Astrocyte (in vitro differentiated cells and primary cell): ENCODE results near the gene MYO7B. TPM values are rescaled to one million over a fixed set of nuclear protein-coding genes. Genes with fewer than 3 reads are reported as not detected.
A peak's percentile ranks its signal among the peaks of the same experiment; 100 is the strongest.

ENCODE experiments used
- DNase-seq: peaks from one replicate; pipeline ENCODE4 v3.0.0-alpha.2; 2010; ENCODE audit warnings: low read depth
- FAIRE-seq: peaks from 2 replicates; lab custom pipeline; 2011; peaks lifted over from hg19 to GRCh38; lab: Jason Lieb, UNC
- H2AFZ ChIP-seq: 2 replicates; pipeline ENCODE4 v1.6.0; 2012; ENCODE audit warnings: low read depth, low read length, inconsistent platforms
- H3K27ac ChIP-seq: 2 replicates; pipeline ENCODE4 v1.5.1; 2011; ENCODE audit warnings: low read depth, low read length, inconsistent platforms
- H3K27me3 ChIP-seq: 2 replicates; pipeline ENCODE4 v1.6.0; 2011; ENCODE audit warnings: low read length, inconsistent platforms; ENCODE audit not compliant: insufficient read depth
- H3K36me3 ChIP-seq: 2 replicates; pipeline ENCODE4 v1.5.1; 2011; ENCODE audit warnings: low read length, inconsistent platforms; ENCODE audit not compliant: insufficient read depth
- H3K4me1 ChIP-seq: 2 replicates; pipeline ENCODE4 v1.5.1; 2011; ENCODE audit warnings: low read length, inconsistent platforms; ENCODE audit not compliant: insufficient read depth
- H3K4me2 ChIP-seq: 2 replicates; pipeline ENCODE4 v1.6.0; 2012; ENCODE audit warnings: low read length, inconsistent platforms
- H3K4me3 ChIP-seq: 2 replicates; pipeline ENCODE4 v1.5.1; 2011; ENCODE audit warnings: low read depth, mild to moderate bottlenecking, low read length, inconsistent platforms; ENCODE audit not compliant: insufficient read depth
- H3K79me2 ChIP-seq: 2 replicates; pipeline ENCODE4 v1.6.0; 2012; ENCODE audit warnings: mild to moderate bottlenecking, low read length, inconsistent platforms; ENCODE audit not compliant: insufficient read depth
- H3K9ac ChIP-seq: 2 replicates; pipeline ENCODE4 v1.6.0; 2012; ENCODE audit warnings: mild to moderate bottlenecking, low read length, inconsistent platforms
- H3K9me3 ChIP-seq: 2 replicates; pipeline ENCODE4 v1.5.1; 2012; ENCODE audit warnings: low read depth, mild to moderate bottlenecking, low read length, inconsistent platforms; ENCODE audit not compliant: insufficient read depth
- H4K20me1 ChIP-seq: 2 replicates; pipeline ENCODE4 v1.6.0; 2012; ENCODE audit warnings: low read length, inconsistent platforms; ENCODE audit not compliant: insufficient read depth
- H3K27ac Mint-ChIP-seq: one replicate; pipeline ENCODE4 v1.8.0; 2021; ENCODE audit warnings: mild to moderate bottlenecking, mixed read lengths; ENCODE audit not compliant: unreplicated experiment
- H3K27me3 Mint-ChIP-seq: one replicate; pipeline ENCODE4 v1.8.0; 2021; ENCODE audit warnings: low read depth, mixed read lengths; ENCODE audit not compliant: unreplicated experiment
- H3K36me3 Mint-ChIP-seq: one replicate; pipeline ENCODE4 v1.8.0; 2021; ENCODE audit warnings: low read depth, mixed read lengths; ENCODE audit not compliant: unreplicated experiment
- H3K4me1 Mint-ChIP-seq: one replicate; pipeline ENCODE4 v1.8.0; 2021; ENCODE audit warnings: low read depth, mixed read lengths; ENCODE audit not compliant: unreplicated experiment
- H3K4me3 Mint-ChIP-seq: one replicate; pipeline ENCODE4 v1.8.0; 2021; ENCODE audit warnings: mild to moderate bottlenecking, moderate library complexity, mixed read lengths; ENCODE audit not compliant: unreplicated experiment
- H3K9me3 Mint-ChIP-seq: one replicate; pipeline ENCODE4 v1.8.0; 2021; ENCODE audit warnings: mild to moderate bottlenecking, mixed read lengths; ENCODE audit not compliant: unreplicated experiment
- CTCF ChIP-seq: IDR thresholded peaks from 2 replicates; pipeline ENCODE4 v1.5.1; 2011; ENCODE audit warnings: low read depth, mild to moderate bottlenecking, inconsistent platforms, low read length, moderate library complexity; ENCODE audit not compliant: insufficient read depth
- EZH2 ChIP-seq: IDR thresholded peaks from 2 replicates; pipeline ENCODE4 v1.6.1; 2012; ENCODE audit warnings: mild to moderate bottlenecking, low read length, inconsistent platforms; ENCODE audit not compliant: insufficient read depth
- total RNA-seq: library from RNA; stranded (reverse); gene quantifications from 2 replicates; pipeline ENCODE4 v1.2.1, GENCODE V29; 2021

Gene MYO7B
- total RNA-seq, 1 donor from 2014 or later: 0.77 TPM

- H3K27ac Mint-ChIP-seq: no peak overlapping the region
- TF ChIP-seq CTCF (no peak), EZH2 (no peak)
- Histone ChIP-seq H3K9me3 (no peaks in the 10 kb centered on the region), H3K36me3 (no peaks in the 10 kb centered on the region), H3K4me3 (no peak overlapping the region), H3K9ac (no peak overlapping the region), H3K4me1 (no peaks in the 10 kb centered on the region), H3K79me2 (no peaks in the 10 kb centered on the region), H4K20me1 (no peaks in the 10 kb centered on the region), H3K4me2 (no peak overlapping the region), H3K27me3 (peaks cover 8% of the 10 kb centered on the region), H3K27ac (no peak overlapping the region), H2AFZ (no peak overlapping the region)
- peaks cover 9% of the 10 kb centered on the region for H3K9me3 Mint-ChIP-seq
- DNase-seq (no peak), FAIRE-seq (no peak)
- H3K4me1 Mint-ChIP-seq: no peaks in the 10 kb centered on the region
- peaks cover 3% of the 10 kb centered on the region for H3K36me3 Mint-ChIP-seq
- H3K4me3 Mint-ChIP-seq: no peak overlapping the region
- H3K27me3 Mint-ChIP-seq: peaks cover 42% of the 10 kb centered on the region
These were observed 435 bp downstream of the MYO7B start for GRCh38 chr2:127535918-127536317.

- Histone ChIP-seq H2AFZ (peak overlapping the region; percentile 10), H3K27me3 (peaks cover 13% of the 10 kb centered on the region), H3K9ac (no peak overlapping the region), H4K20me1 (no peaks in the 10 kb centered on the region), H3K27ac (no peak overlapping the region), H3K9me3 (no peaks in the 10 kb centered on the region), H3K4me3 (no peak overlapping the region), H3K36me3 (no peaks in the 10 kb centered on the region), H3K79me2 (no peaks in the 10 kb centered on the region), H3K4me1 (no peaks in the 10 kb centered on the region), H3K4me2 (no peak overlapping the region)
- FAIRE-seq (no peak), DNase-seq (no peak)
- no peak overlapping the region for H3K27ac Mint-ChIP-seq
- H3K27me3 Mint-ChIP-seq: peaks cover 49% of the 10 kb centered on the region
- H3K4me3 Mint-ChIP-seq: peak overlapping the region; percentile 16
- H3K36me3 Mint-ChIP-seq: peaks cover 3% of the 10 kb centered on the region
- TF ChIP-seq EZH2: no peak
- no peak for TF ChIP-seq CTCF
- no peaks in the 10 kb centered on the region for H3K4me1 Mint-ChIP-seq
- H3K9me3 Mint-ChIP-seq: peaks cover 7% of the 10 kb centered on the region
These were observed 1.4 kb downstream of the MYO7B start for GRCh38 chr2:127536707-127537541.

- Histone ChIP-seq H3K9ac (no peak overlapping the region), H3K9me3 (no peaks in the 10 kb centered on the region), H4K20me1 (no peaks in the 10 kb centered on the region), H3K4me3 (no peak overlapping the region), H3K79me2 (no peaks in the 10 kb centered on the region), H3K4me2 (no peak overlapping the region), H3K27me3 (peaks cover 11% of the 10 kb centered on the region), H2AFZ (no peak overlapping the region), H3K27ac (no peak overlapping the region), H3K4me1 (no peaks in the 10 kb centered on the region), H3K36me3 (no peaks in the 10 kb centered on the region)
- TF ChIP-seq EZH2 (no peak), CTCF (no peak)
- H3K27ac Mint-ChIP-seq: no peak overlapping the region
- DNase-seq (no peak), FAIRE-seq (no peak)
- no peaks in the 10 kb centered on the region for H3K4me1 Mint-ChIP-seq
- peaks cover 52% of the 10 kb centered on the region for H3K27me3 Mint-ChIP-seq
- H3K4me3 Mint-ChIP-seq: no peak overlapping the region
- H3K9me3 Mint-ChIP-seq: peaks cover 7% of the 10 kb centered on the region
- H3K36me3 Mint-ChIP-seq: peaks cover 3% of the 10 kb centered on the region
These were observed 2.2 kb downstream of the MYO7B start for GRCh38 chr2:127537644-127538043.
